ENCODE measurements around the gene SPARCL1.

DNA sequence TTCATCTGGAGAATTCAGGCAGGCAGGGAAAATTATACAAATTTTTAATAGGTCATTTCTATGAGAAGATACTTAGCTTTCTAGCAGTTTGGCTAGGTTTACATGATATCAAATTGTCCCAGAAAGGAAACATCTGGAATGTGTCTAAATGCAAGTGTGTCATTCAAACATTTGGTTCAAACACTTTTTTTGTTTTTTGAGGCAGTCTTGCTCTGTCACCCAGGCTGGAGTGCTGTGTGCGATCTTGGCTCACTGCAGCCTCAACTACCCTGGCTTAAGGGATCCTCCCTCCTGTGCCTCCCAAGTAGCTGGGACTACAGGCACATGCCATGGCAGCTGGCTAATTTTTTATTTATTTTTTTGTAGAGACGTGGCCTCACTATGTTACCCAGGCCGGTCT, 31.6 kb downstream of the SPARCL1 start:
- TF ChIP-seq, protein P1, sequence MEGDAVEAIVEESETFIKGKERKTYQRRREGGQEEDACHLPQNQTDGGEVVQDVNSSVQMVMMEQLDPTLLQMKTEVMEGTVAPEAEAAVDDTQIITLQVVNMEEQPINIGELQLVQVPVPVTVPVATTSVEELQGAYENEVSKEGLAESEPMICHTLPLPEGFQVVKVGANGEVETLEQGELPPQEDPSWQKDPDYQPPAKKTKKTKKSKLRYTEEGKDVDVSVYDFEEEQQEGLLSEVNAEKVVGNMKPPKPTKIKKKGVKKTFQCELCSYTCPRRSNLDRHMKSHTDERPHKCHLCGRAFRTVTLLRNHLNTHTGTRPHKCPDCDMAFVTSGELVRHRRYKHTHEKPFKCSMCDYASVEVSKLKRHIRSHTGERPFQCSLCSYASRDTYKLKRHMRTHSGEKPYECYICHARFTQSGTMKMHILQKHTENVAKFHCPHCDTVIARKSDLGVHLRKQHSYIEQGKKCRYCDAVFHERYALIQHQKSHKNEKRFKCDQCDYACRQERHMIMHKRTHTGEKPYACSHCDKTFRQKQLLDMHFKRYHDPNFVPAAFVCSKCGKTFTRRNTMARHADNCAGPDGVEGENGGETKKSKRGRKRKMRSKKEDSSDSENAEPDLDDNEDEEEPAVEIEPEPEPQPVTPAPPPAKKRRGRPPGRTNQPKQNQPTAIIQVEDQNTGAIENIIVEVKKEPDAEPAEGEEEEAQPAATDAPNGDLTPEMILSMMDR (IDR thresholded peaks at IDR 0.05): no peak
- TF ChIP-seq EZH2 (IDR thresholded peaks at IDR 0.05; ENCODE audit: borderline replicate concordance, insufficient read depth, low read depth, low read length, poor library complexity, severe bottlenecking): no peak

Measured in B cell (primary cell).